Measurements from ENCODE around the gene GPR32. TPM values are rescaled to one million over a fixed set of nuclear protein-coding genes. Genes with fewer than 3 reads are reported as not detected.
A peak's percentile ranks its signal among the peaks of the same experiment; 100 is the strongest.

Gene GPR32
- total RNA-seq, 1 donor from 2014 or later = not detected

Small RNA genes within 50 kb of the gene (small RNA-seq; reads per million reads assigned to genes)
- 124 reads per million, percentile 98 among the genes with 10 or more reads in this experiment for gene SNORD88A
- gene SNORD88B = not detected
- not detected for gene SNORD88C

Other genes starting within 250 kb of the GPR32 start
- gene LRRC4B, start 202.0 kb upstream of the GPR32 start, total RNA-seq = 78.3 TPM
- 20.4 TPM for gene SYT3, start 130.6 kb upstream of the GPR32 start, total RNA-seq
- not detected for gene C19orf81, start 121.0 kb upstream of the GPR32 start, total RNA-seq
- 18.3 TPM for gene SHANK1, start 50.7 kb upstream of the GPR32 start, total RNA-seq
- gene CLEC11A, start 47.1 kb upstream of the GPR32 start, total RNA-seq = 2.4 TPM
- gene ACP4, start 20.0 kb downstream of the GPR32 start, total RNA-seq = not detected
- not detected for gene KLK1, start 53.3 kb downstream of the GPR32 start, total RNA-seq
- gene KLK15, start 63.1 kb downstream of the GPR32 start, total RNA-seq = not detected
- gene KLK3, start 84.5 kb downstream of the GPR32 start, total RNA-seq = not detected
- not detected for gene KLK2, start 103.0 kb downstream of the GPR32 start, total RNA-seq
- not detected for gene KLK4, start 140.9 kb downstream of the GPR32 start, total RNA-seq
- gene KLK5, start 182.6 kb downstream of the GPR32 start, total RNA-seq = not detected
- gene KLK6, start 199.1 kb downstream of the GPR32 start, total RNA-seq = not detected
- gene KLK7, start 213.5 kb downstream of the GPR32 start, total RNA-seq = not detected
- gene KLK8, start 231.1 kb downstream of the GPR32 start, total RNA-seq = not detected
- gene KLK10, start 249.2 kb downstream of the GPR32 start, total RNA-seq = not detected

Measured in frontal cortex (tissue), 1 donor.